Measurements from ENCODE around the gene TADA2B.

TADA2B gene, protein sequence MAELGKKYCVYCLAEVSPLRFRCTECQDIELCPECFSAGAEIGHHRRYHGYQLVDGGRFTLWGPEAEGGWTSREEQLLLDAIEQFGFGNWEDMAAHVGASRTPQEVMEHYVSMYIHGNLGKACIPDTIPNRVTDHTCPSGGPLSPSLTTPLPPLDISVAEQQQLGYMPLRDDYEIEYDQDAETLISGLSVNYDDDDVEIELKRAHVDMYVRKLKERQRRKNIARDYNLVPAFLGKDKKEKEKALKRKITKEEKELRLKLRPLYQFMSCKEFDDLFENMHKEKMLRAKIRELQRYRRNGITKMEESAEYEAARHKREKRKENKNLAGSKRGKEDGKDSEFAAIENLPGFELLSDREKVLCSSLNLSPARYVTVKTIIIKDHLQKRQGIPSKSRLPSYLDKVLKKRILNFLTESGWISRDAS

DNA sequence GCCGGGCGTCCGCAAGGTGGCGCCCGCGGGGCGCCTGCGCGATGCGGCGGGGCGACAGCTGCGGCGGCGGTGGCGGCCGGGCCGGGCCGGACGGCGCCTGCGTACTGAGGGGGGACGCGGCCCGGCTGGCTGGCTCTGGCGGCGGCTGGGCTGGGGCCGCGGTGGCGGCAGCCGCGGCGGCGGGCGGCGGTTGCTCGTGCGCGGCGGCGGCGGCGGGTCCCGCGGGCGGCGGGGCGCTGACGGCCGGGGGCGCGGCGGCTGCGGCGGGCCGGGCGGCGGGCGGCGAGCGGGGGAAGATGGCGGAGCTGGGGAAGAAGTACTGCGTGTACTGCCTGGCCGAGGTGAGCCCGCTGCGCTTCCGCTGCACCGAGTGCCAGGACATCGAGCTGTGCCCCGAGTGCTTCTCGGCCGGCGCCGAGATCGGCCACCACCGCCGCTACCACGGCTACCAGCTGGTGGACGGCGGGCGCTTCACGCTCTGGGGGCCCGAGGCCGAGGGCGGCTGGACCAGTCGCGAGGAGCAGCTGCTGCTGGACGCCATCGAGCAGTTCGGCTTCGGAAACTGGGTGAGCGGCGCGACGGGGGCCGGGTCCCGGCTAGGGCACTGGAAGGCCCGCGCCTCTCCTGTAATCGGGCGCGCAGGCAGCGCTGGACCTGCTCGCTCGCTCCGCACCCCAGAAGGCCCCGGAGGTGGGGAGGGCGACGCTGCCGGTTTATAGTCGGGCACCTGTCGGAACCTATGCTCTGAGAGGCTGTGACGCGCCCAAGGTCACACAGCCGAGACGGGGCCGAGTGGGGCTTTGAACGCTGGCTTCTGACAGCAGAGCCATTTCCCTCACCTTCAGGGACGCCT lies at the start of gene TADA2B:
Gene TADA2B, plus strand, starts transcription at position 89 of the 853 bp plus-strand sequence. Its CDS starts 208 bp downstream, at position 297.
- Histone ChIP-seq H3K9ac (ENCODE audit: low read depth, low read length) (peak within 1 kb of the TSS; percentile 93), H3K36me3 (ENCODE audit: insufficient read depth, low read length) (no peaks in the 10 kb centered on the region), H3K9me3 (ENCODE audit: control insufficient read depth, insufficient read depth, low read length) (no peaks in the 10 kb centered on the region), H3K4me1 (ENCODE audit: insufficient read depth, low read length) (peaks cover 8% of the 10 kb centered on the region; the same call in 1 of the 2 replicates)

- Histone ChIP-seq H3K9ac (ENCODE audit: low read depth, low read length) (no peak overlapping the region), H3K4me1 (ENCODE audit: insufficient read depth, low read length) (no peaks in the 10 kb centered on the region), H3K36me3 (ENCODE audit: insufficient read depth, low read length) (peaks cover 34% of the 10 kb centered on the region), H3K9me3 (ENCODE audit: control insufficient read depth, insufficient read depth, low read length) (no peaks in the 10 kb centered on the region)
Measured at GRCh38 chr4:6996481-6996880, 46.7 kb upstream of the TADA2B start.

- peaks cover 31% of the 10 kb centered on the region for H3K36me3 ChIP-seq (ENCODE audit: insufficient read depth, low read length)
- no peak overlapping the region for H3K9ac ChIP-seq (ENCODE audit: low read depth, low read length)
- H3K9me3 ChIP-seq (ENCODE audit: control insufficient read depth, insufficient read depth, low read length): no peaks in the 10 kb centered on the region
- H3K4me1 ChIP-seq (ENCODE audit: insufficient read depth, low read length): no peaks in the 10 kb centered on the region
Measured at GRCh38 chr4:6999172-7000086, 43.7 kb upstream of the TADA2B start.

DNA sequence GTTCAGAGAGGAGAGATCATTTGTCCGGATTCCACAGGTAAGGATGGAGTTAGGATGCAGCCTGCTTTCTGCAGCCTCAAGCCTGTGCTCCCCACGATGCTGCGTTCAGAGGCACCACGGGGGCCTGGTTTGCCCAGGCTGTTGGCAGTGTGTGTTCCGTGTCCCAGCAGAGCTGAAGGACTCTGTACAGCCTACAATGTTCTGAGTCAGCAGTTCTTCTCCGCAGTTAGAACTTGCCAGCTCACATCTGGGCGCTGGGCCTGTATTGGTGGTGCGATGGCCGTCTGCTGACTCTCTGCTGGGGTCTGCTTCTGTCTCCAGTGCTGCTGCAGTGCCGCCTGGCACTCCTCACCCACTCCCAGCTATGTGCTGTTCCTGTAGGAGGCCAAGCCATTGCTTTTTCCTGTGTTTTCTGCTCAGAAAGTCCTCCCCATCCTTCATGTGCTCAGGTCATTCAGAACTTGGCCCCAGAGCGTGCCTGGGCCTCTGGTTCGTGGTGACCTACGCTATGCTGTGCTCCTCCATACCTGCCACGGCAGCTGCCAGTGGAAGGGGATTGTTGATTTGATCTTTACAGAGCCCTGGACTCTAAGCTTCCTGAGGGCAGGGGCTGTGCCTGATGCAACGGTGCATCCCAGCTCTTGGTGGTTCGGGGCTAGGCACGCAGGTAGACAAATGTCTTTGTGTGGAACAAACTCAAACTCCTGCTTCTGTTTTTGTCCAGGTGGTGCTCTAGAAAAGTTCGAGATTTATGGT lies 42.6 kb upstream of the TADA2B start:
- peaks cover 31% of the 10 kb centered on the region for H3K36me3 ChIP-seq (ENCODE audit: insufficient read depth, low read length)
- H3K9me3 ChIP-seq (ENCODE audit: control insufficient read depth, insufficient read depth, low read length): no peaks in the 10 kb centered on the region
- H3K9ac ChIP-seq (ENCODE audit: low read depth, low read length): no peak overlapping the region
- H3K4me1 ChIP-seq (ENCODE audit: insufficient read depth, low read length): no peaks in the 10 kb centered on the region

DNA sequence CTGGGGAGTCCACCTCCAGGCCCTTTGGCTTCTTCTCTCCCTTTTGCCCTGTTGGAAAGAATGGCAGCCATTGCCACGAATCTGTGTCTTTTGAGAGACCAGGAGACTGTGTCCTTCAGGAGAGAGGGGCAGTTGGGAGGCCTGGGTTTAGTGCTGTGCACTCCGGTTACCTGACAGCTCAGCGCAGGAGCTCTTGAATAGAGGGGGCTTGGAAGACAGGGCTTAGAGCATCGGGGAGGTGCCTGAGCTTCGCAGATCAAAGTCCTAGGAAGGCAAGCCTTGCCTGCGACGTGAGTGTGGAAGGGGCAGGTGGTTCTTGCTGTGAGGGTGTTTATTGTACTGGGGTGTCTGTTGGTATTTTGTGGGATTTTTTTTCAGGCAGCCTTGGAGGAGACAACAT lies 41.9 kb upstream of the TADA2B start:
- Histone ChIP-seq H3K4me1 (ENCODE audit: insufficient read depth, low read length) (no peaks in the 10 kb centered on the region), H3K9ac (ENCODE audit: low read depth, low read length) (no peak overlapping the region), H3K36me3 (ENCODE audit: insufficient read depth, low read length) (peaks cover 28% of the 10 kb centered on the region), H3K9me3 (ENCODE audit: control insufficient read depth, insufficient read depth, low read length) (no peaks in the 10 kb centered on the region)

DNA sequence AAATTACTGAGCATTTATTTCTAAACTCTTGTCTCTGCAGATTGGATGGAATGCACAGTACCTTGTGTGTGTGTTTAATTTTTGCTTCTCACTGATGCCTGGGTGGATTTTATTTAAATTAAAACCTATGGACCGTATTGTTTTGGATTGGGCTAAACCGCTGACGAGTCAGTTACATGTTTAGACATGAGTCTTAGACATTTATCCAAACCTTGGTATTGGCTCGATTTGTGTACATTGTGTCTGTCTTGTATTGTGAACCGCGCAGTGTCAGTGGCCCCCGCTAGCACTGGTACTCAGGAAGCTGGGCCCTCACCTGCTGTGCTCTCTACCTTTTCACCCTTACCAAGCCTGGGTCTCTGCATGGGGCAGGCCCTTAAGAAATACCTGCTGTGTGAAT lies 40.8 kb upstream of the TADA2B start:
- Histone ChIP-seq H3K9me3 (ENCODE audit: control insufficient read depth, insufficient read depth, low read length) (no peaks in the 10 kb centered on the region), H3K9ac (ENCODE audit: low read depth, low read length) (no peak overlapping the region), H3K4me1 (ENCODE audit: insufficient read depth, low read length) (peaks cover 6% of the 10 kb centered on the region; the same call in 1 of the 2 replicates), H3K36me3 (ENCODE audit: insufficient read depth, low read length) (peaks cover 27% of the 10 kb centered on the region)

DNA sequence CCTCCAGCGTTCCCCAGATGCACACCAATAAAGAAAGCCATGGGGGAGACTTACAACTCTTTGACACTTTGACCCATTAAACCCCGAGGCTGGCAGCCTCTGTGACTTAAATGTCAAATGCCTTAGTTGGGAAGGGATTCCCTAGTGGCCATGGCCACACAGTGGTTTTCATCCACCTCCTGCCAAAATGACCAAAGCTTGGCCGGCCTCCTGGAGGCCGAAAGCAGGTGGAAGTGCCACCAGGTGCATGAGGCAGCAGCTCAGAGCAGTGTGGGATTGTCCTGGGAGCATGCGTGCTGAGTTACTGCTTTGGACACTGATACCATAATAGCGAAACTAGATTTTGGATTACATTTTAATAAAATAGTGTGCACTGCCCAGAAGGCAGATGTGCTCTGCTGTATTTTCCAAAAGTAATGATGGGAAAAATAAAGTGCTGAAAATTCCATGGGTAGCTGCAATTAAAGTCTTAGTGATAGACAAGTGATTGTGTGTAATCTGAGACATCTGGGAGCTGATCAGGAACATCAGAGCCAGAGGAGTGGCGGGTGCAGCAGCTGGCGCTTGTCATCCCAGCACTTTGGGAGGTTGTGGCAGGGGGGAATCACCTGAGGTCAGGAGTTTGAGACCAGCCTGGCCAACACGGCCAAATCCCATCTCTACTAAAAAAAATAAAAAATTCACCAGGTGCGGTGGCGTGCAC lies 39.8 kb upstream of the TADA2B start:
- no peaks in the 10 kb centered on the region for H3K9me3 ChIP-seq (ENCODE audit: control insufficient read depth, insufficient read depth, low read length)
- peaks cover 27% of the 10 kb centered on the region for H3K36me3 ChIP-seq (ENCODE audit: insufficient read depth, low read length)
- H3K4me1 ChIP-seq (ENCODE audit: insufficient read depth, low read length): peaks cover 11% of the 10 kb centered on the region; the same call in 1 of the 2 replicates
- H3K9ac ChIP-seq (ENCODE audit: low read depth, low read length): no peak overlapping the region

DNA sequence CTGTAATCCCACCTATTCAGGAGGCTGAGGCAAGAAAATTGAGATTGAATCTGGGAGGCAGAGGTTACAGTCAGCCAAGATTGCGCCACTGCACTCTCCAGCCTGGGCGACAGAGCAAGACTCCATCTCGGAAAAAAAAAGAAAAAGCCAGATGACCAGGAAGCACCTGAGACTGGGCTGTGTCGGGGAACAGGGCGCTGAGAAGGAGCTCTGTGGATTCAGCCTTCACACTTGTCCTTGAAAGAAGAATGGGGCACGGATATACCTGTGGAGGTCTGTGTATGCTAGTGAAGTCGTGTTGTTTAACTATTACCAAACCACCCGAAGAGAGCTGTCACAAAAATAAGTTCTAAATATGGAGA lies 39.3 kb upstream of the TADA2B start:
- Histone ChIP-seq H3K9ac (ENCODE audit: low read depth, low read length) (no peak overlapping the region), H3K4me1 (ENCODE audit: insufficient read depth, low read length) (peaks cover 11% of the 10 kb centered on the region; the same call in 1 of the 2 replicates), H3K36me3 (ENCODE audit: insufficient read depth, low read length) (peaks cover 29% of the 10 kb centered on the region), H3K9me3 (ENCODE audit: control insufficient read depth, insufficient read depth, low read length) (no peaks in the 10 kb centered on the region)

DNA sequence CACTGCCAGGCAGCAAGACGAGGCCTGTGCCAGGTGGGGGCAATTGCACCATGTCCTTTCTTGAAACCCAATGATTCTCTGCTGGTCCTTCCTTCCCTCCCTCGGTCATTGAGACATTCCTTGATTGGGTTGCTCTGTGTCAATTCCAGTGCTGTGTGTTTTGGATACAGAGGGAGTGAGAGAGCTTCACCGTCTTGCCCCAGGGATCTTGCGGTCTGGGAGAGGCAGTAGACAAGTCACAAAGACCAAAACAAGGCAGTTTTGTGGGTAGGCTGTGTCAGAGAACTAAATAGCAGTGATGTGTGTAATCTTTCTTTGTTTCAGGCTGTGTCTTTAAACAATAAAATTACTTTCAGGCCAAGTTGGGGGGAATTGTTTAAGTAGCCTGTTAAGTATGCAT lies 38.8 kb upstream of the TADA2B start:
- H3K36me3 ChIP-seq (ENCODE audit: insufficient read depth, low read length): peaks cover 29% of the 10 kb centered on the region
- H3K4me1 ChIP-seq (ENCODE audit: insufficient read depth, low read length): peaks cover 11% of the 10 kb centered on the region; the same call in 1 of the 2 replicates
- no peaks in the 10 kb centered on the region for H3K9me3 ChIP-seq (ENCODE audit: control insufficient read depth, insufficient read depth, low read length)
- H3K9ac ChIP-seq (ENCODE audit: low read depth, low read length): no peak overlapping the region

- Histone ChIP-seq H3K36me3 (ENCODE audit: insufficient read depth, low read length) (peaks cover 21% of the 10 kb centered on the region), H3K9ac (ENCODE audit: low read depth, low read length) (no peak overlapping the region), H3K4me1 (ENCODE audit: insufficient read depth, low read length) (peaks cover 11% of the 10 kb centered on the region; the same call in 1 of the 2 replicates), H3K9me3 (ENCODE audit: control insufficient read depth, insufficient read depth, low read length) (no peaks in the 10 kb centered on the region)
Measured at GRCh38 chr4:7005571-7005970, 37.6 kb upstream of the TADA2B start.

- Histone ChIP-seq H3K36me3 (ENCODE audit: insufficient read depth, low read length) (peaks cover 24% of the 10 kb centered on the region), H3K9ac (ENCODE audit: low read depth, low read length) (no peak overlapping the region), H3K9me3 (ENCODE audit: control insufficient read depth, insufficient read depth, low read length) (no peaks in the 10 kb centered on the region), H3K4me1 (ENCODE audit: insufficient read depth, low read length) (peaks cover 11% of the 10 kb centered on the region; the same call in 1 of the 2 replicates)
Measured at GRCh38 chr4:7006411-7006810, 36.8 kb upstream of the TADA2B start.

DNA sequence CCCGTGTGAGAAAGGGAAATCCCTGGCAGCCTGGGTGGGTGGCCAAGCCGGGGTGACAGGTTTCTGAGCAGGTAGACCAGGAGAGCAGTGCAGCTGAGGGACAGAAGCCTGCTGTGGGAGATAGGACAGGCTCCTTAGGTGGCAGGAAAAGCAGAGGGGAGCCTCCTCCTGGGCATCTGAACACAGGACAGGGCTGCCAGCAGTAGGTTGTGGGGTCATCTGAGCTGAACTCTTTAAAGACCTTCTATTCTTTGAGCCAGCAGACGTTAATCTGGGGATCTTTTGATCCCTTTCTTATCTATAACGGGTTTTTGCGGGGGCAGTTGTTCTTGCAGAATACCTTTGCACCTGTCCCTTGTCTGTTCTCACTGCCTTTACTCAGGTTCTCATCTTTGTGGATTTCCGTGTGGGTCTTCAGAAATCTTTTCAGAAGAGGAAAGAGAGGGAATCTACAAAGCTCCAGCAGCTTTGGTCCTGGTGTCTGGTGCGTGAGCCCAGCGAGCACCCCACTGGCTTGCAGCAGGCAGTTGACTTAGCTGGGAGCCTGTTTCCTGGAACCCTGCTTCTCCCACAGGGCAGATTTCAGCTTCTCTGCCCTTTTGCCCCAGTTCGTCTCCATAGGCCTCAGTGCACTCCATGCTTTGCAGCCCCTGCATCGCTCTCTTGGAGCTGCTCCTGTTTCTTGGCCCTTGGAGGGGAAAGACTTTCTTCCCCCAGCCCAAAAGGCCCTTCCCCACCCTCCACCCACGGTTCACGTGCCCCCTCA lies 35.8 kb upstream of the TADA2B start:
- H3K4me1 ChIP-seq (ENCODE audit: insufficient read depth, low read length): peaks cover 11% of the 10 kb centered on the region; the same call in 1 of the 2 replicates
- H3K9me3 ChIP-seq (ENCODE audit: control insufficient read depth, insufficient read depth, low read length): no peaks in the 10 kb centered on the region
- peaks cover 24% of the 10 kb centered on the region for H3K36me3 ChIP-seq (ENCODE audit: insufficient read depth, low read length)
- H3K9ac ChIP-seq (ENCODE audit: low read depth, low read length): no peak overlapping the region
